ENCODE results near the gene NRL.

The NRL gene

DNA sequence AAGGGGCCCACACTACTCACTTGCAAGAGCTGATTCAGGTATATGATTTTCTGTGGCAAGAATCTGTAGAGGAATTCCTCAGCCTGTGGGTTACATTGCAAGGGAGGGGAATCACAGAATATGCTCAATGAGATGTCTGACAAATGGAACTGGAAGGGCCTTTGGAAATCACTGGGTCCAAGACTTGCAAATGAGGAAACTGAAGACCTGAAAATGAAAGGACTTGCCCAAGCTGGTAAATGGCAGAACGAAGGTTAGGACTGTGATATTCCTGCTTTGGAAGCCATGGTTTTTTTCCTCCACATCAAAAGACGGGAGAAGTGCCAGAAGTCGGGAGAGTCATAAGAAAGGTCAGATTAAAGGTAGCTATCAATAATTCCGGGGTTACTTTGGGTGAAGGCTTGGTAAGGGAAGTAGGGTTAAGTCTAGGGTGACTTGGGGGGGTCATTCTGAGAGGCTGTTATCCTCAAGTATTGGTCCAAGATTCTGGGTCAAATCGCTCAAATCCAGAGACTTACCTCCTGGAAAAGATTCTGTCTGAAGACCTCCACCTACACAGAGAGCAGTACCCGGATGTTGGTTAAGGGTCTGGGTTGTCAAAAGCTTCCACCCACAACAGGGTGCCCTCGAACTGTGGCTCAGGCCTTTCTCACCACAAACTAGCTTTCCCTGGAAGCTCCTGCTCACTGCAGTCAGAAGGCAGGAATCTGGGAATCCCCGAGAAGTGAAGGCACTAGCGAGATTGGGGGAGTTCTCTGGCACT is 31.1 kb upstream of the NRL start:
- CTCF ChIA-PET: interaction anchor here (1.2 to 12.0 kb wide), 8 partner anchors 9 to 286 kb away, joined by 3 to 154 read pairs (median 12); partner anchors contain the start of genes DCAF11, IRF9, NRL and PSME1
- POLR2A ChIA-PET: interaction anchor here (1.4 to 3.2 kb wide), 5 partner anchors 10 to 51 kb away, joined by 6 to 20 read pairs (median 12); partner anchors contain the start of genes DCAF11, IRF9, NRL and PSME1
- TF ChIP-seq, protein P1, sequence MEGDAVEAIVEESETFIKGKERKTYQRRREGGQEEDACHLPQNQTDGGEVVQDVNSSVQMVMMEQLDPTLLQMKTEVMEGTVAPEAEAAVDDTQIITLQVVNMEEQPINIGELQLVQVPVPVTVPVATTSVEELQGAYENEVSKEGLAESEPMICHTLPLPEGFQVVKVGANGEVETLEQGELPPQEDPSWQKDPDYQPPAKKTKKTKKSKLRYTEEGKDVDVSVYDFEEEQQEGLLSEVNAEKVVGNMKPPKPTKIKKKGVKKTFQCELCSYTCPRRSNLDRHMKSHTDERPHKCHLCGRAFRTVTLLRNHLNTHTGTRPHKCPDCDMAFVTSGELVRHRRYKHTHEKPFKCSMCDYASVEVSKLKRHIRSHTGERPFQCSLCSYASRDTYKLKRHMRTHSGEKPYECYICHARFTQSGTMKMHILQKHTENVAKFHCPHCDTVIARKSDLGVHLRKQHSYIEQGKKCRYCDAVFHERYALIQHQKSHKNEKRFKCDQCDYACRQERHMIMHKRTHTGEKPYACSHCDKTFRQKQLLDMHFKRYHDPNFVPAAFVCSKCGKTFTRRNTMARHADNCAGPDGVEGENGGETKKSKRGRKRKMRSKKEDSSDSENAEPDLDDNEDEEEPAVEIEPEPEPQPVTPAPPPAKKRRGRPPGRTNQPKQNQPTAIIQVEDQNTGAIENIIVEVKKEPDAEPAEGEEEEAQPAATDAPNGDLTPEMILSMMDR (IDR thresholded peaks at IDR 0.05; ENCODE audit: control extremely low read depth, extremely low read depth, low read depth, missing control alignments): no peak
- DNase-seq (ENCODE audit: extremely low spot score): no peak

GRCh38 chr14:24145219-24145618 is 30.5 kb upstream of the NRL start:
- DNase-seq (ENCODE audit: extremely low spot score): no peak
- ChIA-PET POLR2A (interaction anchor here (2.1 to 3.2 kb wide), 2 partner anchors 9 to 31 kb away, joined by 14 to 20 read pairs; partner anchors contain the start of genes DCAF11, NRL and PSME1), CTCF (interaction anchor here (1.5 to 12.0 kb wide), 6 partner anchors 9 to 87 kb away, joined by 3 to 154 read pairs (median 20); partner anchors contain the start of genes DCAF11, IRF9, NRL and PSME1)
- TF ChIP-seq, protein P1 (IDR thresholded peaks at IDR 0.05; ENCODE audit: control extremely low read depth, extremely low read depth, low read depth, missing control alignments): no peak

GRCh38 chr14:24144451-24144850 is 29.7 kb upstream of the NRL start:
- TF ChIP-seq, protein P1 (IDR thresholded peaks at IDR 0.05; ENCODE audit: control extremely low read depth, extremely low read depth, low read depth, missing control alignments): no peak
- no peak for DNase-seq (ENCODE audit: extremely low spot score)
- ChIA-PET CTCF (interaction anchor here (1.5 to 12.0 kb wide), 3 partner anchors 18 to 36 kb away, joined by 5 to 154 read pairs (median 7); partner anchors contain the start of genes DCAF11, IRF9 and NRL), POLR2A (interaction anchor here (1.1 kb wide), 1 partner anchor 9 kb away, joined by 5 read pairs; the partner anchor contains the start of gene PSME1)

GRCh38 chr14:24143511-24143910 is 28.8 kb upstream of the NRL start:
- CTCF ChIA-PET: interaction anchor here (0.9 to 12.0 kb wide), 8 partner anchors 10 to 36 kb away, joined by 3 to 154 read pairs (median 3); partner anchors contain the start of genes DCAF11, IRF9 and NRL

GRCh38 chr14:24141097-24141880 is 26.5 kb upstream of the NRL start, which contains the start of gene EMC9:
EMC9 (minus strand) TSS chr14:24141591; CDS start chr14:24141304, 287 bp downstream.
- TF ChIP-seq, protein P1 (IDR thresholded peaks at IDR 0.05; ENCODE audit: control extremely low read depth, extremely low read depth, low read depth, missing control alignments): peak; percentile 13
- ChIA-PET POLR2A (interaction anchor here (0.5 to 1.8 kb wide), 9 partner anchors 16 to 1628 kb away, joined by 3 to 16 read pairs (median 4); partner anchors contain the start of genes CHMP4A, DCAF11, IRF9 and NRL), CTCF (interaction anchor here (0.7 to 3.7 kb wide), 16 partner anchors 10 to 187 kb away, joined by 3 to 18 read pairs (median 4); partner anchors contain the start of genes DCAF11, IRF9, NRL and TINF2)
- peak; percentile 95 for DNase-seq (ENCODE audit: extremely low spot score)

More at GRCh38 chr14:24143511-24143910, 28.8 kb upstream of the NRL start:
- TF ChIP-seq, protein P1 (IDR thresholded peaks at IDR 0.05; ENCODE audit: control extremely low read depth, extremely low read depth, low read depth, missing control alignments): no peak
- POLR2A ChIA-PET: interaction anchor here (1.1 kb wide), 1 partner anchor 8 kb away, joined by 5 read pairs; the partner anchor contains the start of gene PSME1
- no peak for DNase-seq (ENCODE audit: extremely low spot score)
